Muscle layer of colon (tissue), 2 donors: ENCODE results near the gene MTCH1.
"Not testable (repeated sequence)": the region's sequence is repeated elsewhere in the genome, so short reads cannot be mapped to it uniquely, and the experiment has no call there.

Experiments used
- H3K27ac ChIP-seq: one replicate; pipeline ENCODE4 v1.7.0; 2013; ENCODE audit warnings: low read depth, mild to moderate bottlenecking, low read length, moderate library complexity
- H3K27me3 ChIP-seq, 2 donors: one replicate each; pipeline ENCODE4 v1.7.0; 2013; ENCODE audit warnings: low read length in 2 of 2, mild to moderate bottlenecking in 2 of 2; ENCODE audit not compliant: insufficient read depth in 2 of 2, control insufficient read depth in 1 of 2
- H3K36me3 ChIP-seq: one replicate; pipeline ENCODE4 v1.7.0; 2013; ENCODE audit warnings: mild to moderate bottlenecking, low read length; ENCODE audit not compliant: insufficient read depth
- H3K4me1 ChIP-seq: one replicate; pipeline ENCODE4 v1.7.0; 2013; ENCODE audit warnings: mild to moderate bottlenecking, low read length; ENCODE audit not compliant: insufficient read depth
- H3K4me3 ChIP-seq, 2 donors: one replicate each; pipeline ENCODE4 v1.7.0; 2013; ENCODE audit warnings: low read length in 2 of 2, low read depth in 1 of 2, mild to moderate bottlenecking in 1 of 2, moderate library complexity in 1 of 2
- H3K9ac ChIP-seq: one replicate; pipeline ENCODE4 v1.7.0; 2013; ENCODE audit warnings: low read length
- H3K9me3 ChIP-seq: one replicate; pipeline ENCODE4 v1.7.0; 2013; ENCODE audit warnings: mild to moderate bottlenecking, low read length
- donor health status: abdominal sarcoma.
- donor health status: Adenocarcinoma of cecum.

The MTCH1 gene

DNA sequence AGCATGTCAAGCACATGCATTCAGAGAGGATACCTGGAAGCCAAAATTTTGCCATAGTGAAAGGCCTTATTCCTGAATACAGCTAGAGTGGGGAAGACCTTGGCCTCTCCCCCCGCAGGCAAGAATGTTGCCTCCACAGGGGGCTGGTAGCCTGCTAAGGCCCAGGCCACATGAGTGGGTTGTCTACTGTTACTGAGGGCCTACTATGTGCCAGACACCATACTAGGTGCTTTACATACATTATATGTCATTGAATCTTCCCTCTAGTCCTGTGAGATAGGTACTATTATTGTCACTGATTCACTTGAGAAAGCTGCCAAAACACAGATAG, 32.1 kb downstream of the MTCH1 start:
- no peaks in the 10 kb centered on the region for H3K36me3 ChIP-seq
- no peak overlapping the region for H3K9ac ChIP-seq
- no peaks in the 10 kb centered on the region for H3K9me3 ChIP-seq
- H3K4me3 ChIP-seq: no peak overlapping the region
- no peak overlapping the region for H3K27ac ChIP-seq
- H3K27me3 ChIP-seq: no peaks in the 10 kb centered on the region
- no peaks in the 10 kb centered on the region for H3K4me1 ChIP-seq

DNA sequence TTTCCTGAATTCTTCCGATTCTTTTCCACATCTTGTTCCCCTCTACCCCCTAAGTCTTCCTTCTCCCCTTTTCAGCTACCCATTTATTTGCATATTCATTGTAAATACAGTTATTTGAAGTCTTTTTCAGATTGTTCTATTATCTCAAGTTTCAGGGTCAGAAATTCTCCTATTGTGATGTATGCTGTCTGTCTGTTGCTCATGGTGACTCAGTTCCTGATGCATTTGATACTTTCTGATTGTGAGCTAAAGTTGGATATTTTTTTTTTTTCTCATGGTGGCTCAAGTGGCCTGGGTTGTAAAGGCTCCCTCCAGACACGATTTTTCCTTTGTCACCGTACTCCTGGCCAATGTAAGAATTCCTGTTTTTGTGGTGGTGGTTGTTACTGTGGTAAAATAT, 36.4 kb downstream of the MTCH1 start:
- Histone ChIP-seq H3K4me1 (no peaks in the 10 kb centered on the region), H3K9me3 (no peaks in the 10 kb centered on the region), H3K27me3 (no peaks in the 10 kb centered on the region), H3K9ac (no peak overlapping the region), H3K27ac (no peak overlapping the region), H3K4me3 (no peak overlapping the region), H3K36me3 (no peaks in the 10 kb centered on the region)

DNA sequence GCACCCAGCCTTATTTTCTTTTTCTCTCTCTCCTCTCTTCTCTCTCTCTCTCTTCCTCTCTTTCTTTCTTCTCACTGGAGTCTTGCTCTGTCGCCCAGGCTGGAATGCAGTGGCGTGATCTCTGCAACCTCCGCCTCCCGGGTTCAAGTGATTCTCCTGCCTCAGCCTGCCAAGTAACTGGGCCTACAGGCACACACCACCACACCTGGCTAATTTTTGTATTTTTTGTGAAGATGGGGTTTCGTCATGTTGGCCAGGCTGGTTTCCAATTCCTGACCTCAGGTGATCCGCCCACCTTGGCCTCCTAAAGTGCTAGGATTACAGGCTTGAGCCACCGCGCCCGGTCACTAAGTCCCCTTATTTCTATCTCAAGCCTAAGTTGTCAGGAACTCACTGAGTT, 36.9 kb downstream of the MTCH1 start:
- H3K9me3 ChIP-seq, H3K36me3 ChIP-seq, H3K9ac ChIP-seq, H3K27me3 ChIP-seq, H3K27ac ChIP-seq, H3K4me1 ChIP-seq, H3K4me3 ChIP-seq: not testable (repeated sequence)

DNA sequence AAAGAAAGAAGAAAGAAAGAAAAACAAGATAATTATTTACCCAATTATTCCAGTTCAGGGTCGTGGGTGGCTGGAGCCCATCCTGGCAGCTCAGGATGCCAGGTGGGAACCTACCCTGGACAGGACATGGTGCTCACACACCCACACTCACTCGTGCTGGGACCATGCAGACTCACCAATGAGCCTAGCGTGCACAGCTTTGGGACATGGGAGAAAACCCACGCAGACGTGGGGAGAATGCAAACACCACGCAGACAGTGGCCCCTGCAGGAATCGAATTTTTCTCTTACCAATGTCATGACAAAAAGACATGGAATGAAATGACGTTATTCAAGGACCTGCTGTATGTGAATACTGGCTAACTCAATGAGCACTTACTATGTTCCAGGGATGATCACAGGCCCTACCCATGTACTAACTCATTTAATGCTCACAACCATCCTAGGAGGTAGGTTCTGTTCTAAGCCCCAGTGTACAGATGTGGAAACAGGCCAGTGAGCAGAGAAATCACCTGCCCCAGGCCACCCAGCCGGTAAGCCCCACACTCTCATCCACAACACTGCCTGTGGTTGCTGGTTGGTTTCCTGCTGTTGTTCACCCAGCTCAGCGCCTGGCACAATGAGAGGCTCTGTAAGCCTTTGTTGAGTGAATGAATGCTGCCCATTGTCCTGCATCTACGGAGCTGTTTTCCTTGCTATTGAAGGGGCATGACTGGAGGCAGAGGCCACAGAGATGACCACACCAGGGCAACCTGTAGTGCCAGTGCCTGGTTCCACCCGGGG, 38.2 kb downstream of the MTCH1 start:
- no peak overlapping the region for H3K4me3 ChIP-seq
- no peaks in the 10 kb centered on the region for H3K27me3 ChIP-seq
- no peak overlapping the region for H3K27ac ChIP-seq
- no peaks in the 10 kb centered on the region for H3K4me1 ChIP-seq
- no peaks in the 10 kb centered on the region for H3K9me3 ChIP-seq
- H3K9ac ChIP-seq: no peak overlapping the region
- no peaks in the 10 kb centered on the region for H3K36me3 ChIP-seq

DNA sequence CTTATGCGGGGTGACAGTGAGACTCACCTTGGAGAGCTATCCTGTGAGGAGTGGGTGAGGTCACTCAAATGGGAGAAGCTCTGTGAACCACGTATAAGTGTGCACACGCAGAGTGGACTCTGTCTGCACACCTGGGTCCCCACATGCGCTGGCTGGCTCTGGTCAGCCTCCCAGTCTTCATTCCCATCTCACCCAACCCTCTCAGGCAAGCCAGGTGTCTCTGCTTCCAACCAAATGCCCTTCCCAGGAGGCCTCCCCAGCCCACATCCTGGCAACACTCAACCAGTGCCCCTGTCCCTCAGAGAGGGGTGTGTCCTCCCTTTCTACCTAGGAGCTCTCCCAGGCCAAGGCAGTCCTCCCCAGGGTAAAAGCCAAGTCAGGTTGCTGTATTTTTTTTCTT, 39.5 kb downstream of the MTCH1 start:
- Histone ChIP-seq H3K9me3 (no peaks in the 10 kb centered on the region), H3K36me3 (no peaks in the 10 kb centered on the region), H3K27ac (no peak overlapping the region)

DNA sequence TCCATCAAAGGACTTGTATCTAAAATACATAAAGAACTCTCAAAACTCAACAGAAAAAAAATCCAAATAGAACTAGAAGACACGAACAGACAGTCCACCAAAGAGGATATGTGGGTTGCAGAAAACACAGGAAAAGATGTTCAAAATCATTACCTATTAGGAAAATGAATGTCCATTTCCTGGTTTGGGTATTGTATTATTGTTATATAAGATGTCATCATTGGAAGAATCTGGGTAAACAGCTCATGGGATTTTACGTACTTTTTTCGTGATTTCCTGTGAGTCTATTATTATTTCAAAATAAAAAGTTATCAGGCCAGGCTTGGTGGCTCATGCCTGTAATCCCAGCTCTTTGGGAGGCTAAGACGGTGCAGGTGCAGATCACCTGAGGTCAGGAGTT, 40.7 kb downstream of the MTCH1 start:
- no peak overlapping the region for H3K9ac ChIP-seq
- no peak overlapping the region for H3K4me3 ChIP-seq
- no peaks in the 10 kb centered on the region for H3K4me1 ChIP-seq
- no peaks in the 10 kb centered on the region for H3K9me3 ChIP-seq
- no peak overlapping the region for H3K27ac ChIP-seq
- no peaks in the 10 kb centered on the region for H3K27me3 ChIP-seq
- no peaks in the 10 kb centered on the region for H3K36me3 ChIP-seq

More for the DNA sequence above, 39.5 kb downstream of the MTCH1 start:
- Histone ChIP-seq H3K4me1 (no peaks in the 10 kb centered on the region), H3K27me3 (no peaks in the 10 kb centered on the region), H3K9ac (no peak overlapping the region), H3K4me3 (no peak overlapping the region)

DNA sequence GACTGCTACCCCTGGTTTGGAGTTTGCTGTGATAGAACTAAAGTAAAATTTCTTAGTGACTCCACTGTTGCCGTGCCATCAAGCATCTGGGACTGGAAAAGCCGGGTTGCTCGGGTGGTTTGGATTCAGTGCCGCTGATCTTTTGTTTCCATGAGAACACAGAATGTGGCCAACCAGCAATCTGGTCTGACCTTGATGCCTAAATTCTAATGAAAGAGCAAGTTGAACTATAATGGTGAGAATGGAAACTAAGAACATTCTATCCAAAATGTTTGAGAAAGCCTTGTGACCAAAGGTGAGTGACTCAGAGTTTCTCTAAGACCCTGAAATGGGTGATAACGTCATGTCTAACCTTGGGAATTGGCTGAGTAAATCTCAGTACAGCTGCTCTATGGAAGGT, 41.3 kb downstream of the MTCH1 start:
- H3K9ac ChIP-seq: no peak overlapping the region
- H3K27me3 ChIP-seq: no peaks in the 10 kb centered on the region
- no peaks in the 10 kb centered on the region for H3K36me3 ChIP-seq
- no peak overlapping the region for H3K27ac ChIP-seq
- no peaks in the 10 kb centered on the region for H3K4me1 ChIP-seq
- H3K4me3 ChIP-seq: no peak overlapping the region
- no peaks in the 10 kb centered on the region for H3K9me3 ChIP-seq

DNA sequence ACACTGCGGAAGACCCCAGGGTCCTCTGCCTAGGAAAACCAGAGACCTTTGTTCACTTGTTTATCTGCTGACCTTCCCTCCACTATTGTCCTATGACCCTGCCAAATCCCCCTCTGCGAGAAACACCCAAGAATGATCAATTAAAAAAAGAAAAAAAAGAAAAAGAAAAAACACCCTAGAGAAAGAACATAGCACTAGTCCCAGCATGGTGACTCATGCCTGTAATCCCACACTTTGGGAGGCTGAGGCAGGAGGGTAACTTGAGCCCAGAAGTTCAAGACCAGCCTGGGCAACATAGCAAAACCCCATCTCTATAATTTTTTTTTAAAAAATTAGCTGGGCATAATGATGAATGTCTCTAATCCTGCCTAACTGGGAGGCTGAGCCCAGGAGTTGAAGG, 43.7 kb downstream of the MTCH1 start:
- H3K27me3 ChIP-seq, H3K4me1 ChIP-seq, H3K27ac ChIP-seq, H3K36me3 ChIP-seq, H3K4me3 ChIP-seq, H3K9me3 ChIP-seq, H3K9ac ChIP-seq: not testable (repeated sequence)

DNA sequence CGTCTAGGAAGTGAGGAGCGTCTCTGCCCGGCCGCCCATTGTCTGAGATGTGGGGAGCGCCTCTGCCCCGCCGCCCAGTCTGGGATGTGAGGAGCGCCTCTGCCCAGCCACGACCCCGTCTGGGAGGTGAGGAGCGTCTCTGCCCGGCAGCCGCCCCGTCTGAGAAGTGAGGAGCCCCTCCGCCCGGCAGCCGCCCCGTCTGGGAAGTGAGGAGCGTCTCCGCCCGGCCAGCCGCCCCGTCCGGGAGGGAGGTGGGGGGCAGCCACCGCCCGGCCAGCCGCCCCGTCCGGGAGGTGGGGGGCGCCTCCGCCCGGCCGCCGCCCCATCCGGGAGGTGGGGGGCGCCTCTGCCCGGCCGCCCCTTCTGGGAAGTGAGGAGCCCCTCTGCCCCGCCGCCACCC, 44.4 kb downstream of the MTCH1 start:
- H3K27me3 ChIP-seq, H3K4me3 ChIP-seq, H3K4me1 ChIP-seq, H3K27ac ChIP-seq, H3K36me3 ChIP-seq, H3K9ac ChIP-seq, H3K9me3 ChIP-seq: not testable (repeated sequence)

DNA sequence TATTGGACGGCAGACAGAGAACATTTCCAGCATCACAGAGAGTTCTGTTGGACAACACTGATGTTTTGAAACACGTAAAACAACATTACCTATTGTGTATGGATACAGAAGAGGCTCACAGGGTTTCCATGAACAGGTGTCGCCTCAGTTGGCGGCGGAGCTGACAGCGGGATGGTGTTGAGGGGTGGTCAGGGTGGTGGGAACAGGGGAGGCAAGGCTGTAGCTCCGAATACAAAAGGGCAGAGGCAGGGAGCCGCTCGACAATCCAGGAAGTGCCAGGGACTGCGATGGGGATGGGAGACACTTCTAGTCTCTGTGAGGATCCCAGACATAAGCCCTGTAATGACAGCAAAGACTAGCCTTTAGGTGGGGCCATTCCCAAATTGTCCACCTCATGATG, 46.0 kb downstream of the MTCH1 start:
- Histone ChIP-seq H3K9me3 (no peaks in the 10 kb centered on the region), H3K9ac (no peak overlapping the region), H3K27me3 (no peaks in the 10 kb centered on the region)

DNA sequence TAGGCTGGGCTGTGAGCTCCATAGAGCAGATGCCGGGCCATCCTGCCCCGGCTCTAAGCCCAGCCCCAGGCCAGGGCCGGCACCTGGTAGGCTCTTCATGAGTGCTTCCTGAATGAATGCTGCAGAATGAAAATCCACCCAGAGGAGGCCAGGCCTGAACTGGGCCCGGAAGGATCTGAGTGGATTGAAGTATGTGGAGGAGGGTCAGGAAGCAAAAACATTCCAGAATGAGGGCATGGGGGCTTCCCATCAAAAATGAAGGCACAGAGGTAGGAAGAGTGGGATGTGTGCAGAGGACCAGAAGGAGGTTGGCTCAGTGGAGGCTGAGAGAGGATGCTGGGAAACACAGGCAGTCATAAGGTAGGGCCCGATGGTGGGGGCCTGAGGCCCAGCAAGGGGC, 47.0 kb downstream of the MTCH1 start:
- H3K9ac ChIP-seq, H3K27ac ChIP-seq, H3K36me3 ChIP-seq, H3K9me3 ChIP-seq, H3K4me3 ChIP-seq, H3K4me1 ChIP-seq, H3K27me3 ChIP-seq: not testable (repeated sequence)

More for the DNA sequence above, 46.0 kb downstream of the MTCH1 start:
- H3K4me3 ChIP-seq: no peak overlapping the region
- no peak overlapping the region for H3K27ac ChIP-seq
- no peaks in the 10 kb centered on the region for H3K4me1 ChIP-seq
- no peaks in the 10 kb centered on the region for H3K36me3 ChIP-seq

DNA sequence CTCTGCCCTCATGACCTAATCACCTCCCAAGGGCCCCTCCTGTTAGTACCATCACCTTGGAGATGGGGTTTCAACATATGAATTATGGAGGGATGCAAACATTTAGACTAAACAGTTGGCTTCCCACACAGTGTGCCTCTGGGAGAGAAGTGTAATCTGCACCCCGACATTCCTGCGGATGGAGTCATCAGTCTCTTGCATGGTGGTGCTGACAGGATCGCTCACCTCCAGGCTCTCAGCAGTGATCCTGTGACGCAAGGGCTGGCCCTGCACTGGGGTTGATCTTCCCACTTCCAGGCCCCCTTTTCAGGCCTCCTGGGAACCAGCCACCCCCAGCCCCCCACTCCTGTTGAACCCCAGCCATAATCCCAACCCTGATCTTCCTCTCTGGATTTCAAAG, 47.5 kb downstream of the MTCH1 start:
- Histone ChIP-seq H3K9ac (no peak overlapping the region), H3K27ac (no peak overlapping the region), H3K4me1 (no peaks in the 10 kb centered on the region), H3K4me3 (no peak overlapping the region), H3K9me3 (no peaks in the 10 kb centered on the region), H3K27me3 (no peaks in the 10 kb centered on the region), H3K36me3 (no peaks in the 10 kb centered on the region)
